Right forelimb (tissue), 1 donor: ENCODE results near the gene PDLIM5.
"Not testable (repeated sequence)": the region's sequence is repeated elsewhere in the genome, so short reads cannot be mapped to it uniquely, and the experiment has no call there.

Source experiments
- DNase-seq: peaks from one replicate; pipeline ENCODE4 v3.0.0-alpha.2; 2018

PDLIM5 gene

DNA sequence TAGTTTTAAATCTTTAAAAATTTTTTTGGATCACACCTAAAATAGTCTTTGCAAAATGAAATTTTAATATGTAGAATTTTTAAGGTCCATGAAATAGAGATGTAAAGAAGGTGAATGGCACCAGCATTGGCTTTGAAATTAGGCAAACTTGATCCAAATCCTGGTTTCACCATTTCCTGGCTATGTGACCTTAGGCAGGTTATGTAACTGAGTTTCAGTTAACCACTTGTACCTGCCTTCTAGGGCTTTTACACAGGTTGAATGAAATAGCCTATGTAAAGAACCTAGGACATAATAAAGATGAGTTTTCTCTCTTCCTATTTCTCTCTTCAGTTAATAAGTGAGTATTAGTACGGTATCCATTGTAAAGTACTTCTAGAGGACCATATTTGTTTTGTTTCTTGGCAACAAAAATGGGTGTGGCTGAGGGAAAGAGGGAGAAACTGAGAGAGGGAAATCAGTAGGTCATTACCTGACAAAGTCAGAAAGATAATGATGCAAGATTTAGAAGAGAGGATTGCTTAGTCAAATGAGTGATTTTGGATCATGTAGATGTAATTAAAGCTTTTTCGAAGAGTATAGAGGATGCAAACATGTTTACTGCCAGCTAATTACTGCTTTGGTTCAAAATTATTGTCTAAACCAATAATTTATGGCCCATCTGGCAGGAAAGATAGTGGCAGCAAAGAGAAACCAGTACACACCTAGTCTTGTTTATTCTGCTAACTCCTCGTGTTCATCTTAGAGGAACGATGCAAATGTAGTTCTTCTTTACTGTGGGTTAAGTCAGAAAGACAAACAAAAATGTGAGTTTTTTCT lies 81.9 kb downstream of the PDLIM5 start:
- no peak for DNase-seq

DNA sequence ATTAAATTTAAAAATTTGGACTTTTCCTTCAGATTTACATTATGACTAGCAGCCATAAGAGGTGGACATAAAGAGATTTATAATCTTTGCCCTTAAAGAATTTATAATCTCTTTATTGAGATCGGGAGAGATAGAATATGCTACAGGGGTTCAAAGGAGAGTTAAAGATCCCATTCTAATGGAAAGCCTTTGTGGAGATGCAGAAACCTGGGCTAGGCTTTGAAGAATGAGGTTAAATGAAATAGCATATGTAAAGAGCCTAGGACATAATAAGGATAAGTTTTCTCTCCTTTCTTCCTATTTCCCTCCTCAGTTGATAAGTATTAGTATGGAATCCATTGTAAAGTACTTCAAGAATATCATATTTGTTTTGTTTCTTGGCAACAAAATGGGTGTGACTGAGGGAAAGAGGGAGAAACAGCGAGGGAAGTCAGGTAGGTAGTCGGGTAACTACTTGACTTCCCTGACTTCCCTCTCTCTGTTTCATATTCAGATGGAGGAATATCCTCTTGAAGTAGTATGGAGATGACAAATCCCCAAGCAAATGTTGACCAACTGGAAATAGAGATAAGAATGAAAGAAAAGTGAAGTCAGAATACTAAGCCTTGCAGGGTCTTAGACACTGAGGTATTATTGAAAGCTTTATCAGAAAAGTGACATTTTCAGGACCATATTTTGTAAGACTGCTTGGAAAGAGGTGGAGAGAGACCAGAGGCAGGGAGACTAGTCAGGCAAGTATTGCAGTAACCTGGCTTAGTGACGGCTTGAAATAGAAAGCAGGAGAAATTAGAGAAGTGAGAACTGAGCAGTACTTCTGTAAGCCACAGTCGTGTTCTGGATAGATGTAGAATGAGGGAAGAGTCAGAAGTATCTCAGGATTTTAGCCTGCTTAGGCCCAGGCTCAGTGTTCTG lies 82.9 kb downstream of the PDLIM5 start:
- no peak for DNase-seq

DNA sequence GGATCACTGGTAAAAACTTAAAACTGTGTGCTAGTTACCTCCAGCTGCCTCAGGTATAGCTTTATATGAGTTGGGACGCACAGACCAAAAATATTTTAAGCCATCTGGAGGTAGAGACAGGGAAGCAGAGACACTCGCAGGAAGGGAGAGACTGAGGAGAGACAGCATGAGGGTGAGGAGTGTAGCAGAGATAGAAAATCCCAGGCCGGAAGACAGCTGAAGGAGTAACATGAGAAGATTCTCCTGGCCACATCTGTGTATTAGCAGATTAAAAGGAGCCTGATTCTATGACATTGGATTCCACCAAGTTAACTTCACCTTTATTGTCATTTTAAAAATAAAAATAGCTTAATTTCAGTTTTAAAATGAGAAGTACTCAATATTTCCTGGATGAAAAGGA lies 84.3 kb downstream of the PDLIM5 start:
- no peak for DNase-seq

DNA sequence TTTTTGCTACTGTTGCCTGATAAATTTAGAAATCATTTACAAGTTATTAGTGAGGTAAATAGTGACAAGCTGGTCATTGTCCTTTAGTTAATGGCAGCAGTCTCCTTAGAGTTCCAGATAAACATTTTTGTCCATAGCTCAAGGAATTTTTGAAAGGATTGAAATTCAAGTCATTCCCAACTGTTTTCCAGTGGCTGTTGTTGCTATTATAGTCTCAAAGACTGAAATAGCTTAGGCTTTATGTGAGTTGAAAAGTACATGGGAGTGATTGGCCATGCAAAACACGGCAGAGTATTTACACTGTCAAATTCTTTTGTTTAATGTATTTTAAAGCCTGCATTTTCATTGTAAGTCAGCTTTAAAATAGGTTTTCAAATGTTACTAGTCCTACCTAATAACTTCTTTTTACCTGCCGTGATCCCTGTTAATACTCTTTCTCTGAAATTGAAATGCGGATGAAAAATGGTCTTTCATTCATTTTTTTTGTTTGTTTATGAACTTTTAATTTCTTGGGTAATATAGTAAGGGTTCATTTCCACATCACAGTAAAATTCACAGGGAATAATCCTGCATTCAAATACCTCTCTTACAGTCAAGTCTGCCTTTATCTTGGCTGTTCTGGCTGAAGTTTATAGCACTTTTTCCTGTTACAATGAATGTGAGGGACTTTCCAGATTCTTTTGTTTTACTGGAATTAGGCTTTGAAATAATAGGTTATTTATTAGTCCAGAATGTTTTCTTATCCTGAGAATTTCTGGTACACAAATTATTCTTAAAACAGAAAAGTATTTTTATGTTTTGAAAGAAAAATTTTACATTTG lies 85.1 kb downstream of the PDLIM5 start:
- no peak for DNase-seq

DNA sequence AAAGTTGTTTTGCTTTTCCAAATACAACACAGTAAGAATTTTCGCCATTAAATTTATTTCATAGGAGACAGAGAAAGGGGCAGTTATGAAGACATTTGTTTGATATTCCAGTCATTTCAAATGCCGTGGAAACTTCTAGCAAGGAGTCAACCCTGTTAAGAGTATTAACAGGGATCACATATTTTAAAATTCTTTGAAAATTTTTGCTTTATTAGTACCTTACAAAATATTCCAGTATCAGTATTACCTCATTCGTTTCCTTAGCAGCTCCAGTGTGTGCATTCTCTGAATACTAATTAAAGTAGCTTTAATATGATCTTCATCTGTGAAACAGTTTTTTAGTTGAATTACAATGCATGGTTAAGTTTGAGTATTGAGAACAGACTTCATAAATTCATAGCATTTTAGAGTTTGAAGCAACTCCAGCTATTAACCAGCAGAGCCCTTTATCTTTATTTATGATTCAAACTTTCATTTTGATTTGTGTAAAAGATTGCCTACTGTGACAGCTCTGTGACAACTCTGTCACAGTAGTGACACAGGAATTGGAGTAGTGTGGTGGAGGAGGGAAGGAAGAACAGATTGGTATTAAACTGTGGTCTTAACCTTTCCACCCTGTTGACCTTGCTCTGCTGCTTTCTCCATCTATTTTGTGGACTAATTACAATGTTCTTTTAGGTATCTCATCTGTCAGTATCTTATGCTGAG lies 86.3 kb downstream of the PDLIM5 start:
- DNase-seq: no peak

DNA sequence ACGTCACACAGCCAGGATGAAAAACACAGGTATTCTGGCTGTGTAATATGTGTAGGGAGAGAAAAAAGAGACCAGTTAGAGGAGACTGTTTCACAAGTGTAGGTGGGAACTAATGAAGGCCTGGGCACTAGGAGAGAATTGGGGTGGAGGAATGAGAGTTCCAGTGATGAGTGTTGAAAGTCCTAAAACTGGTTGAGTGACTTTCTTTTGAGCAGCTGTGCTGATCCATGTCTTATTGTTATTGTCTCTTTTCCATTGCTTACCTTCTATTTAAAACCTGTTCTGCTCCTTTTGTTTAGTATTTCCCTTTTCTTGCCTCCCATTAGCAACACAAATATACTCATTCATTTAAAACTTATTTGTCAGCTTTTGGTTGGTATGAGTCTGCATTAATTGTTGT lies 88.7 kb downstream of the PDLIM5 start:
- DNase-seq: no peak

DNA sequence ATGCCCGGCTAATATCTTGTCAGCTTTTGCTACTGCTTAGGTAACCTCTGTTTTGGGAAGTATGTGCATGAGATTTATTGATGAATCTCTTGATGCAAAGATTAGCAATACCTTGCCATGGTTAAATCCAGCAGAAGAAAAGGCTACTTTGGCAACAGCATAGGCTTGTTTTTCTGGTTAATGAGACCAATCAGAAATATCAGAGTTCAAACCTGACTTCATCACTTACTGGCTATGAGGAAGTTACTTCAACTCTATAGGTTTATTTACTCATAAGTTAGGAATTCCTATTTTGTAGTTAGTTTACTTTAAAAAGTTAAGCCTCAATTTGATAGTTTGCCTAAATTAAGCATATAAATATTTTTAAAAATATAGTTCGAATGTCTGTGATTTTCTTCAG lies 93.1 kb downstream of the PDLIM5 start:
- DNase-seq: no peak

DNA sequence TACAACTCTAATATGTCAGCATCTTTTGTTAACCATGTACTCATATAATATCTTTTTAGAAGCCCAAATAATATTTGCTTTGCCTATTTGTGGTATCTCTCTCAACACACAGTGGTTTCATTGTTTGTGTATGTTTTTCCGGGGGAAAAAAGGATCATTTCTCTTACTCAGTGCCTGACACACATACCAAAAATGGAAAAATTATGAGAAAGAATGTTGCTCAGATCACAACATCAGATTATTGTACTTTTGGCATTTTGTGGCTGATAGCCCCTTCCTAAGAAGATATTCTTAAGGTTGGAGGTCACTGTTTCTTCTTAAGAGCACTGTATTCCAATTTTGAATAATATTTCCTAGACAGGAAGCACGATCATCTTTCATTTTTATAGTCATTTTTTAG lies 93.6 kb downstream of the PDLIM5 start:
- DNase-seq: no peak

DNA sequence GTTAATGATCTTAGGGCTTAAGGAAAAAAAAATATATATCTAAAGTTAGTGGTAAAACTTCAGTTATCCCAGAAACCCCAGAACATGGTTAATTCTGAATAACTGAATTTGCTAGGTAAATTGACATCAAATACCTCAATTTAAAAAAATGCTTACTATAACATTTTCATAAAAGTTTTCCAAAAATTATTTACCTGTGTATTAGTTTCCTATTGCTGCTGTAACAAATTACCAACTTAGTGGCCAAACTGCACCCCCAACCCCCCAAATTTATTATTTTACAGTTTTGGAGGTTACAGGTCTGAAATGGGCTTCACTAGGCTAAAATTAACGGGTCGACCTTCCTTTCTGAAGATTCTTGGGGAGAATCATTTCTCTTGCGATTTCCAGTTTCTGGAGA lies 95.2 kb downstream of the PDLIM5 start:
- no peak for DNase-seq

DNA sequence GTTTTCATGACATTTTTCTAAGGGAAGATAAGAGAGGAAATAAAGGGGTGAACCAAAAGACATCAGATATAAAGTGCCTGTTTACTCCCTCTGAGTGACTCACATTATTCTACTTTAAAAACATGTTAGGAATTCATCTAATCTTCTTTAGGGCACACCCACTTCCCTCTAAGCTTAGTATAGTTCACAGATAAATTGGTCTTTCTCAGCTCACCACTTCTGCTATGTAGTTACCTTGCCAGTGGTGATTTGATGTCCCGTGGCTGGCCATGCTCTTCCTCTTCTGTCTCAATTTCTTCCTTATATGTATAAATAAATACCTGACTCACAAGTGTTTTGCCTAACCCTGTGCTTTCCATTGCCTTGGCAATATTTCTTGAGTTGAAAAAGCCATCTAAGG lies 96.8 kb downstream of the PDLIM5 start:
- no peak for DNase-seq

DNA sequence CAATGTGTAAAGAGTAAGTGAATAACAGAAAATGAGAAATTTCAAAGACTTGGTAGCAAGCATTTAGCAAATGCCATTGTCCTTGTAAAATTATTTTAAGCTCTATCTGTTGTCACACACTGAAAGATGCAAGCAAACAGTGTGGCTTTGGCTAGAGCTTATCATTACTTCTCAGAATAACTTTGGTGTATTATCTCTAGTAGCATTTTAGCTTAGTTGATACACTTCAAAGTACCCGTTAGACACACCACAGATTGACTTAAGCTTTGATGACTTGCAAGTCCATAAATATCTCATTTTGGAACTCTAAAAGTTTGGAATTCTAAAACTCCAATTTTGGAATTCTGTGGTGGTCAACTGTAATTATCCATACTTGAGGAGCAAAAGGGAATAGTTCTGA lies 98.6 kb downstream of the PDLIM5 start:
- no peak for DNase-seq

DNA sequence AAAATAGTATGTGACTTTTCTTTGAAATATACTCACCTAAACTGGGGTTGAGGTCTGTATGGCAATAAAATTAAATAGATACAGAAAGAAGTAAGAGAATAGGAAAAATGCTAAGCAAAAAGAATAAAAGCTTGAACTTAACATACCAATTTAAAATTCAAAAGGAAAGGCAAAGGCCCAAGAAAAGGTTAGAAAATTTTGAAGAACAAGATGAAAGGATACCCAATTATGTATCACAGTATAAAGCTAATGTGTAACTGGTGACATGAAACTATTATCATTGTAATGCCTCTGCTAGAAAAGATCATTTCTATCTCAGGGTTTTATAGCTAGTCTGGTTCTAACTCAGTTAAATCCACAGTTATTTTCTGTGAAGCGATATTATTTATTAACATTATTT lies 99.1 kb downstream of the PDLIM5 start:
- DNase-seq: no peak

DNA sequence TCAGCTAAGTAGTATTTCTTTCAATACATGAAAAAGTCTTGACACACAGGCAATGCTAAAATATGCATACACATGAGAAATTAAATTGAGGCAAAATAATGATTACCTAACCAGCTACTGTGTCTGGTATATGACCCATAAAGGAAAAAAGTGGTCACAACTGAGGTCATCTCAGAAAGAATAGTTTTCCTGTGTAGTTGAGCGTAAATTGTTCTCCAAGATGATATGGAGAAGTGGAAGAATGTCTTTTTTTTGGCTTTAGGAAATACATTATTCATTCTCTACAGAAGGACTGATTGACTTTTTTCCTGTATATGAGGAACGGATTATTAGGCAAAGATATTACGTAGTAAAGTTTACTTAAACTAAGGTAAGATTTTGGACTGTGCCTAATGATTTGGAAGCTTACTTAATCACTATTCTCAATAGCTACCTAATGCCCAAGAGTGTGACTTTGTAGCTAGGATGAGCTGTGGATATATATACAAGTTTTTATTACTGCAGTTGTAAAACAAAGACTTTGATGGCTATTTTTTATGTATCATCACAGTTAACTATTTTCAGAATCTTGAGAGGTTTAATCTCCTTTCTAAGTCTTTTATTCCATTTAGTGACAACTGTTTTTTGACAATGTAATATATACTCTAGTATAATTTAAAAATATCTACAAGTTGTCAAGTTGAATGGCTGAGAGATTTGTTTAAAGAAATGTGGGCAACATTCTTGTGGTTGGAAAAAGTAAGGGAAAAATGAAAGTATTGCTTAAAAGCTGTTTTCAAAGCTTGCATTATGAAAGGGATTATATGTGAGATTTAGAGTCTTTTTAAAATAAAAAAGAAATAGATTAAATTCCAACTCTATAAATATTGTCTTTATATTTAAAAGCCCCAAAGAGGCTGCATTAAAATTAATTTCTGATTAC lies 100.2 kb downstream of the PDLIM5 start:
- DNase-seq: no peak

DNA sequence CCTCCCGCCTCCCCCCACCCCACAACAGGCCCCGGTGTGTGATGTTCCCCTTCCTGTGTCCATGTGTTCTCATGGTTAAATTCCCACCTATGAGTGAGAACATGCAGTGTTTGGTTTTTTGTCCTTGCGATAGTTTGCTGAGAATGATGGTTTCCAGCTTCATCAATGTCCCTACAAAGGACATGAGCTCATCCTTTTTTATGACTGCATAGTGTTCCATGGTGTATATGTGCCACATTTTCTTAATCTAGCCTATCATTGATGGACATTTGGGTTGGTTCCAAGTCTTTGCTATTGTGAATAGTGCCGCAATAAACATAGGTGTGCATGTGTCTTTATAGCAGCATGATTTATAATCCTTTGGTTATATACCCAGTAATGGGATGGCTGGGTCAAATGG lies 104.3 kb downstream of the PDLIM5 start:
- DNase-seq: not testable (repeated sequence)

DNA sequence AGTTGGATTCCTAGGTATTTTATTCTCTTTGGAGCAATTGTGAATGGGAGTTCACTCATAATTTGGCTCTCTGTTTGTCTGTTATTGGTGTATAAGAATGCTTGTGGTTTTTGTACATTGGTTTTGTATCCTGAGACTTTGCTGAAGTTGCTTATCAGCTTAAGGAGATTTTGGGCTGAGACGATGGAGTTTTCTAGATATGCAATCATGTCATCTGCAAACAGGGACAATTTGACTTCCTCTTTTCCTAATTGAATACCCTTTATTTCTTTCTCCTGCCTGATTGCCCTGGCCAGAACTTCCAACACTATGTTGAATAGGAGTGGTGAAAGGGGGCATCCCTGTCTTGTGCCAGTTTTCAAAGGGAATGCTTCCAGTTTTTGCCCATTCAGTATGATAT lies 105.9 kb downstream of the PDLIM5 start:
- not testable (repeated sequence) for DNase-seq

DNA sequence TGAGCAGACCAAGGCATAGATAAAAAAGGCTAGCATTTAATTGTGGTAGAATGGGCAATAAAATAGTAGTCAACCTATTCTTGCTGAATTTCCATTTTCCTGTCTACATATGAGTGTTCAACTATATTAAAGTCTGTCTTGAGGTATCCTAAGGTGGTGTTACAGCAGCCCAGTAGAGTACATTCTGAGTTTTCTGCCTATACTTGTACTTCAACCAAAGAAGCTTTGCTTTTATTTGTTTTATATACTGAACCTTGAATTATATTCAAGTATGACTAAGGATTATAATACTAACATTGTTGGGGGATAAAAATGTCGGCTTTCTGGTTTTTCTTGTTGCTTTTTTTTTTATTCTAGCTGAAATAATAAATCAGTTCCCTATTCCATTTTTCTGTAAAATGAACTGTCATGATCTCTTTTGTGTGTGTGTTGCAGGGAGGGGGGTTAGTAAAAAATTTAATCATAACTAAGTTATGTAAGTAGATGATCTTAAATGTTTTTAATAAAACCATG lies 106.7 kb downstream of the PDLIM5 start:
- no peak for DNase-seq

DNA sequence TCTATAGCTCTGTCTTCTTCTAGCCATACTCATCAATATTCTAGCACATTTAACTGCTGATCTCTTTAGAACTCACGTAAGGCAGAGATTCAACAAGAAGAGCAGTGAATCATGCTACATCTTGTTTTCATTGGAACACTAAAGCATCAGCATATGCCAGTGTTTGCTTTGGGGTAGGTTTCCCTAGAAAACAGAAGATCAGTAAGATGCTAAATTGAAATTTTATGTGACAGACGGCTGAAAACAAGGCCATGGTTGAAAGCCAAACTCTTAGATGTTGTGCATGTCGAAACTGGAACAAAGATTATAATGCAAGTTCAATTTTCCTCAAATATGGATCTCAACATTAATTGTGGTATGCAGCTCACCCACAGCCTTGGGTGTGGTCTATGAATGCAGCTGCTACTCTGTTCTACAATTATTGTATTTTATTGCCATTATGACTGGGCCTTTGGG lies 107.6 kb downstream of the PDLIM5 start:
- DNase-seq: no peak

DNA sequence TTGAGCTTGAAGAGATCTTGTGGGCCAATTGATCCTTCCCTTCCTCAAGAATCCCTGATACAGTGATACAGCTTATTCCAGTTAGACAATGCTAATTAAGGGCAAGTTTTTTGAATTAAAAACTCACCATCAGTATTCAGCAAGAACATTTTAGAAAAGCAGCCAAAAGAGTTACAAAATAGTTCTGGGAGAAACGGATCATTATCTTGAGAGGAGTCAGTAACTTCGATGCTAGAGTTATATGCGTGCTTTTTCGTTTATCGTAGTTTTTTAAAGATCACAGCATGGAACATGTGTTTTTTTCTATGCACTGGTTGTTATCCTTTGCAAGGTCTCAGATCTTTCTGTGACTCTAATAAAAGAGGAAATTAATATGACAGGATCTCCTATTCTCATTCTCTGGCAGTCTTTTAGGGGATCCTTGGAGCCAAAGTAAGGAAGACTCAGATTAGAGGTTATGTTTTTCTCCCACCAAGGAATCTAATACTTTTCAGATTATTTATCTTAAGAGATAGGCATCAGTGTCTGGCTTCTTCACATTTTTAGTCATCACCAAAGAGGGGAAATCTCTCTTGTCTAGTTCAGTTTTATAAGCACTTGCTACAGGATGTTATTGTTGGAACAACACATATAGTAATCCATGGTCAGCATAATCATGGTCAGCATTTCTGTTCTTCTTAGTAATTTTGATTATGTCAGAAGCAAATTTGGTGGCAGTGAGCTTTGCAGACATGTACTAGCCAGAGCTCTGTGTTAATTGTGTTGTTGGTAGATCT lies 109.7 kb downstream of the PDLIM5 start:
- DNase-seq: no peak

DNA sequence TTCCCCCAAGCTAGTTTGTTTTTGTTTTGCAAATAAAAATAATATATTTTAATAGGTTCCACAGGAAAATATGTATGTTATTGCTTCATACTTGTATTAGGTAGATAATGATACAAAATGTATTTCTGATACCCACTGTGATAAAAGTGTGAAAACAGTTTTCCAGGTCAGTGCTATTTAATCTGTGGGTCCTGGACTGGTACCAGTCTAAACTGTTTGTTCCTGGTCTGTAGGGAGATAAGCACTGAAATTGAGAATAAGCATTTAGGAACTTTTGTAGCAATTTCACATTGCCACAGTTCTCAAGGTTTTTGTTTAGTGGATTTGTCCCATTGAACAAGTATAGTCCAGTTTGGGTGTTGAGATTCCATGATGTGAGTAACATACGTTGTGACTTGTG lies 110.5 kb downstream of the PDLIM5 start:
- no peak for DNase-seq

DNA sequence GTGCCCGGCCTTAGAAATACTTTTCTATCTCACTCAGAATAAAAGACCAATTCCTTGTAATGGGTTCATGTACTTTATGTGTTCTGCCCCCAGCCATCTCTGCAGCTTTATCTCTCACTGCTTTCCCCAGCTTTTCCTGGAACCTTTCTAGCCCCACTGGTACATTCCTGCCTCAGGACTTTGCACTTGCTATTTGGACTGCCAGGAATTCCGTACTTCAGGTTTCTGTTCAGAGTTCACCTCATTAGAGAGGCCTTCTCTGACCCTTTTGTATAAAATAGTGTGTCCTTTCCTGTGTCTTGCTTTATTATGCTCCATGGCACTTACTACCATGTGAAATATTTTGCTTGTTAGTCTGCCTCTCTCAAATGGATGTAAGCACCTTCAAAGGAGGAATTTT lies 112.5 kb downstream of the PDLIM5 start:
- DNase-seq: no peak
